ENCODE results near the gene LSS.
"Not testable (repeated sequence)": the region's sequence is repeated elsewhere in the genome, so short reads cannot be mapped to it uniquely, and the experiment has no call there.

Gene LSS

GRCh38 chr21:46205166-46205565 is 23.4 kb downstream of the LSS start:
- DNase-seq (ENCODE audit: low spot score): no peak

- DNase-seq (ENCODE audit: low spot score): no peak
These were observed 25.4 kb downstream of the LSS start for GRCh38 chr21:46203203-46203600.

- DNase-seq (ENCODE audit: low spot score): no peak
These were observed 25.9 kb downstream of the LSS start for GRCh38 chr21:46202592-46203202.

GRCh38 chr21:46200877-46201803 is 27.4 kb downstream of the LSS start:
- DNase-seq (ENCODE audit: low spot score): not testable (repeated sequence)

DNA sequence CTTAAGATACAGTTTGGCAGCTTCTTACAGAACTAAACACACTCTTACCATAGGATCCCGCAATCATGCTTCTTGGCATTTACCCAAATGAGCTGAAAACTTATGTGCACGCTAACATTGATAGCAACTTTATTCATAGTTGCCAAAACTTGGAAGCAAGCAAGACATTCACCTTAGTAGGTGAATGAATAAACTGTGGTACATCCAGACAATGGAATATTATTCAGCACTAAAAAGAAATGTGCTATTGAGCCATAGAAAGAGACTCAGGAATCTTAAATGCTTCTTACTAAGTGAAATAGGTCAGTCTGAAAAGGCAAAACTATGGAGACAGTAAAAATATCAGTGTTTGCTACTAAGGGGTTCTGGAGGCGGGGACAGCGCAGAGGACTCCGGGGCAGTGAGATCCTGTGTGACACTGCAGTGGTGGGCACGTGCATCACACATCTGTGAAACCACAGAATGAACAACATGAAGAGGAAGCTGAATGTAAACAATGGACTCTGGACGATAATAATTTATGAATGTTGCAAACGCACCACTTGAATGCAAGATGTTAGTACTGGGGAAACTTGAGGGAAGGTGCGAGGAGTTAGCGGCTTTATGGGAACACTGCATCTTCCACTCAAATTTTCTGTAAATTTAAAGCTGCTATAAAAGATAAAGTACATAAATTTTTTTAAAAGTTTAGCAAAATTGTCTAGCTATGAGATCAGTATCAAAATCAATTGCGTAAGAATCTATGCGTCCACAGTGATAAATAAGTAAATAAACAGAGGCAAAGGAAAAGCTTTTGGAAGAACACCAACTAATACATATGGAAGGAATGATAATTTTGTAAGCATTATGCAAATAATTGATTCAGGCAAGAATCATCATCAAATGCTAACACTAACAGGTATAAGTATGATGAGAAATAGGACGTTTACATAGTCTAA is 28.9 kb downstream of the LSS start:
- DNase-seq (ENCODE audit: low spot score): peak; percentile 43

- DNase-seq (ENCODE audit: low spot score): no peak
These were observed 31.8 kb downstream of the LSS start for GRCh38 chr21:46196733-46197132.

DNA sequence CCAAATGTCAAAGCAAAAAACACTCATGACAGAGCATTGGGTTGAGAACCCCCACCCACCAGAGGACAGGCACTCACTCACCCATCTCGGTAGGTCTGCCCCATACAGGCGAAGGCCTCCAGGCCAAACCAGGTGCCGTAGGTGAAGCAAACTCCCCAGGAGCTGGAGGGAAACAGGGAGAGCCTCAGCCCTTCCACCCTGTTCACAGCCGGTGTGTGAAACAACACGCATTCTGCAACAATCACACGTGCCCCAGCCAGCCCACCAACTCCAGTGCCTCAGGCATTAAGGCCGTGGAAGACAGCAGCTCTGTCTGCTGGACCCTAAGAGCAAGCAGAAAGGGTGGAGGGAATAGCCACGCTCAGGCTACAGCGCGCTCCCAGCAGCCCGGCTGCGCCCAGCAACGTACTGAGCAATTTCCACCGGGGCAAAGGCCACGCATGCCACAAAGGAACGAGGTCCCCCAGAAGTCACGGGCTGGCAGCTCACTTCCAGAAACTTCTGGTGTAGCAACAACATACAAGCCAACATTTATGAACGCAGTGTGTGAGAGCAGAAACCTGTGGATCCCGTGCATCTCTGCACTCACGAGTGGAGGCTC is 32.9 kb downstream of the LSS start:
- no peak for DNase-seq (ENCODE audit: low spot score)

GRCh38 chr21:46194374-46195334 is 33.9 kb downstream of the LSS start:
- no peak for DNase-seq (ENCODE audit: low spot score)

DNA sequence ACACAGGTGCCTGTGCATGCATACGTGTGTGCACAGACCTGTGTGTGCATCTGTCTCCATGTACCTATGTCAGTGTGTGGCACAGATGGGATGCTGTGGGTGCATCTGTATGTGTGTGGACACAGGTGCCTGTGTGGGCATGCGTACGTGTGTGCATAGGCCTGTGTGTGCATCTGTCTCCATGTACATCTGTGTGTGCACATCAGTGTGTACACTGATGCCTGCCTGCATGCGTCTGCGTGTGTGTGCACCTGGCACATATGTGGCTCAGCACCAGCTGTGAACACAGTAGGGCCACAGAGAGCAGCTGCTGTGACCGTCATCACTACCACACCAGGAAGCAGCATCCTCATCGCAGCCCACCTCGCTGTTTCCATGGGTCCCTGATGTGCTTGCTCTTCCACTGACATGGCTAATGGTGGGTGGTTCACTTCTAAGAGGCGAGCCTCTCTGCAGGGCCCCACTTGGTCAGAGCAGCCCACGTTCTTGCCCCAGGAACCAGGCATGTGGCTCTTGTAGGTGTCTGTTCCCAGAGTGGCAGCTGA is 34.7 kb downstream of the LSS start:
- no peak for DNase-seq (ENCODE audit: low spot score)

DNA sequence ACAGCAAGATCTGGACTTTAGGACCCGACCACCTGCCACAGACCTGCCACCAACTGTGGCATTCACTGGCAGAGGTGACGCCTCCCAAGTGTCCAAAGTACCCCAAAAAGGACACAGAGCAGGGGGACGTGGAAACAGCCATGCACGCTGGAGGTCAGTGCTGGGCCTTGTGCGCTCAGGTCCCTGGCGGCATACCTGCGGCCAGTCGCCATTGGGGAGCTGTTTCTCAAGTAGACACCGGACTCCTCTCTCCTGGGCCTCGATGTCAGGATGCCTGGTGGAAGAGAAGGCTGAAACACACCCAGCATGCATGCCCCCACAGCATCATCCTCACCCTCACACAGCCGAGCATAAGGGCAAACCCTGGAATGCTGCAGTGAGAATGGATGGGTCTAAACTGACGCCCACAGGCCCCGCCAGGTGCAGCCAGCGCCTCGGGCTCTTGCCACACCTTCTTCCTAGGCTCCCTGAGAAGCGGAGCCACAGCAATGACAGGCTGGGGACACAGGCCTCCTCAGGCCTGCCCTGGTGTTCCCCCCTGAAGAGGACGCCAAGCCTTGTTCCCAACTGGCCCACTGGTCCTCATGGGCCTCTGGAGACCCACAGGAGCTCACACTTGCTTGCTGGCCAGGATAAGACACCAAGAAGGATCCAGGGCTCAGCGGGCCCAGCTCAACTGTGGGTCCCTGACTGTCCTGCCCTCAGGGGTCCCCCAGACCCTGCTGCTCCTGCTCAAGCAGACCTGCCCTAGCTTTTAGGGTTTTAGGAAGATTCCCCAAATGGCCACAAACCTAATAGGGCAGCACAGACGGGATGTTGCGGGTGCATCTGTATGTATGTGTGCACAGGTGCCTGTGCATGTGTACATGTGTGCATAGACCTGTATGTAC is 36.6 kb downstream of the LSS start:
- no peak for DNase-seq (ENCODE audit: low spot score)

GRCh38 chr21:46191257-46191685 is 37.3 kb downstream of the LSS start:
- no peak for DNase-seq (ENCODE audit: low spot score)

DNA sequence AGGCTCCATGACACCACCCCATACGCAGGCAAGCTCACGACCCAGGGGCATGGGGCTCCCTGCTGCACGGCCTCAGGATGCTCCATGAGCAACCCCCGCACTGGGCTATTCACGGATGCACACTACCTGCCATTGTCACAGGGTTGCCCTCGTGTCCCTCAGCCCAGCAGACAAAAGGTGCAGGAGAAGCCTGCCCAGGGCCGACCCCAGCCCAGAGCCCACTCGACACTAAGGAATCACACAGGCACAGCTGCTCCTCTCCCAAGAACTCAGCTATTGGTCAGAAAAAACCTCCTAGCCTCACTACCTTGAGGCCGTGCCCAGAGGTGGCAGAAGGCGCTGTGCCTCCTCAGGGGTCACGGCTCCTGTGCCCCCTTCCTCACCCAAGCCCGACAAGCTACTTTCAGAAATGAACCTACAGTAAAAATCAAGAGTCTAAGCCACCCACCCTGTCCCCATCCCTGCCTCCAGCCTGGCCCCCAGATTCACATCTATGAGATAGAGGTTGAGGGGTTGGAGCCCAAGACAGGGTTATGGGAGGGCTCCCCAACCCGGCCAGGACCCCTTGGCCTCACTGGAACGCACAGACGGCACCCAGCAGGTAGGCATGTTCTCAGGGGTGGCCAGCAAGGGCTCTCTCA is 38.0 kb downstream of the LSS start:
- DNase-seq (ENCODE audit: low spot score): no peak

DNA sequence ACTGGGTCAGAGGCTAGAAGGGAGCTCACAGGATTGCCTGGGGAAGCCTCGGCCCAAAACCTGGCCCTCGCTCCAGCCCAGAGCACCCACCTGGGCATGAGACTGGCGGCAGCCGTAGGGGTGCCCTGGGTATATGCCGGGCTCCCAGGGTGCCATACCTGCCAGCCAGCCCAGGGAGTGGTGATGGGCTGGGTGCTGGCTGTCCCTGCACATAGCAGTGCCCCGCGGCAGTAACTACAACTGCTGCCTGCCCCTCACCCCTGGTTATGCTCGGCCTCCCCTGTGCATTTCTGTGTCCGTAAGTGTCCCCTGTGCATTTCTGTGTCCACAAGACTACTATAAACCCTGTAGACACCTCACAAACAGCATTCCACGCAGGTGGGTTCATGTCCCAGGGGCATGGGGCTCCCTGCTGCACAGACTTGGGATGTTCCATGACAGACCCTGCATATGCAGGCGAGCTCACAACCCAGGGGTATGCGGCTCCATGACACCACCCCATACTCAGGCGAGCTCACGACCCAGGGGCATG is 38.5 kb downstream of the LSS start:
- no peak for DNase-seq (ENCODE audit: low spot score)

DNA sequence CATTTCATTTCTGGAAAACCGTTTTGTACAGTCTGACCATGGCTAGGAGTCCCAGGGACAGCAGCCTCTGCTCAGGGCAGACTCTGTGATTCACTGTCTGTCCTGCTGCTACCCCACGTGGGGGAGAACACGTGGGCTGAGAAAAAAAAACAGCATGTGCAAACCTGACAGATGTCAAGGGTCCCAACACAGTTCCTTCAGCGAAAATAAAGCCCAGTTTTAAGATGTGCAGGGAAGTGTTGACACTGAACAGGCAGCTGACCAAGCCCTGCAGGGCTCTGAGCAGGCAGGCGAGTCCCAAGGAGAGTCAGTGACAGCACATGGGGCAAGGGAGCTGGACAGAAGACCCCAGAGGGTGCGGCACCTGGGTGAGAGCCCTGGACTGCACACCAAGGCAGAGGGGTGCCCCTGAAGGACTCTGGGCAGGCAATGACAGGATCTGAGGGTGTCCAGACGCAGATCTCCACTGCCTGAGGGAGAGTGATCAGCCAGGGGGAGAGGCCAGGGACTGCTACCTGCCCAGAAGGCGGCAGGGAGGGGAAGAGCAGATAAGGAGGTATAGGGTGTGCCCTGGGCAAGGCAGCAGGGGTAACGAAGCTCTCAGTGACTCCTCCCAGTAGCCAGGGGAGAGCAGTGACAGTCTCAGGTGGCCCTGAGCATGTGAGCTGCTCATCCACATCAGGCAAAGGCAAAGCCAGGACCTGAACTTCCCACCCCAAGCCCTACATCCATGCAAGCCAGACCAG is 39.2 kb downstream of the LSS start:
- DNase-seq (ENCODE audit: low spot score): no peak

DNA sequence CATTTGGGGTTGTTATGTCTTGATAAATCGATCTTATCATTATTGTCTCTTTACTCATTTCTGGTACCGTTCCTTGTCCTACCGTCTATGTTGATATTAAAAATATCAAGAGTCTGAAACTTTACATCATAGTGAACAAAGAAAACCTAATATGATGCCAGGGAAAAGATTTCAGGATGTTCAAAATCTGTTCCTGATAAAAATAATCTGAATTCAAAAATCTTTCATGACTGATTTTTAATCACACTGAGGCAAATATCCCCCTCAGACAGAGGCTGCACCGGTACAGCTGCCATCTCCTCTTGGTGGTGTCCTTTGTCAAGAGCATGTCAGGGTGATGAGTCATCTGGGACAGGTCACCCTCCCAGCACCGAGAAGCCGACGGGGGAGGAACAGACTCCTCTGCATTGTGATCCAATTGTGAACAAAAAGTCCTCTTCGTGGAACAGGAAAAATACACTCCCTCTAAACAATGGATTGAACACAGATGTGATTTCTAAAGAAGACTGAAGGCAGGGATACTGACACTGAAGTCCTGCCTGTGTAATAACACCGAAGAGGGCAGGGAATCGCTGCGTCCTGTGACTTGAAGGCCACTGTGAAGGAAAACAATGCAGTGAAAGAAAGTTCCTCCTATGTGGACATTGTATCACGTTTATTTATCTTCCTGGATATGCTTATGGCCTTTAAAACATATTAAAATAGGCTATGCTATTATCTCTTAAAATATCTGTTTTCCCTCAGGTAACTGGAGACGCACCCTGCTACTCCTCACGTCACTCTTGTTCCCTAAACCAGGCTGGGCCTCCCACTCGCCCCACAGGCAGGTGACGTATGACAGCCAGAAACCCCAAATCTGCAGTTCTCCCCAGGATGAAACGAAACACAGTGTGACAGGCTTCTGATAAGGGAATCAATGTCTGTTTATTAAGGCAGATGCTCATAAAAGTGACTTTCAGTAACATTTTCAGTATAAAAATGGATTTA is 40.1 kb downstream of the LSS start:
- DNase-seq (ENCODE audit: low spot score): no peak

- DNase-seq (ENCODE audit: low spot score): no peak
These were observed 40.8 kb downstream of the LSS start for GRCh38 chr21:46187814-46188213.

- DNase-seq (ENCODE audit: low spot score): no peak
These were observed 41.3 kb downstream of the LSS start for GRCh38 chr21:46187261-46187660.
